ENCODE measurements around the gene DNM1.
A peak's percentile ranks its signal among the peaks of the same experiment; 100 is the strongest.
"Not testable (repeated sequence)": the region's sequence is repeated elsewhere in the genome, so short reads cannot be mapped to it uniquely, and the experiment has no call there.

The DNM1 gene

DNA sequence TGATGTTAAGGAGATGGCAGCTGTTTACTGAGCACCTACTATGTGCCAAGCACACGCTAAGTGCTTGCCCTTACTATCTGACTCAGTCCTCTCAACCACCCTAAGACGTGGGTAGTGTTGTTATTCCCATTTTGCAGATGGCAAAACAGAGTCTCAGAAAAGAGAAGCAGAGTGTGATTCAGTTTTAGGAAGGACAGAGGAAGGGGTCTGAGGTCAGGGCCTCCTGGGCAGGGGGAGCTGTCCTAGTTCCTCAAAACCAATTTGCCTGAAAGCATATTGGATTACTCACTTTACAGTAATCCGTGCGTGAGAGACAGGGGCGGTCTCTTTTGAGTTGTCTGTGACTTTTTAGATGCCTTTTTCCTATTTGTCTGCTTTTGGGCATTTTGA lies 23.2 kb downstream of the DNM1 start:
- DNase-seq: no peak

DNA sequence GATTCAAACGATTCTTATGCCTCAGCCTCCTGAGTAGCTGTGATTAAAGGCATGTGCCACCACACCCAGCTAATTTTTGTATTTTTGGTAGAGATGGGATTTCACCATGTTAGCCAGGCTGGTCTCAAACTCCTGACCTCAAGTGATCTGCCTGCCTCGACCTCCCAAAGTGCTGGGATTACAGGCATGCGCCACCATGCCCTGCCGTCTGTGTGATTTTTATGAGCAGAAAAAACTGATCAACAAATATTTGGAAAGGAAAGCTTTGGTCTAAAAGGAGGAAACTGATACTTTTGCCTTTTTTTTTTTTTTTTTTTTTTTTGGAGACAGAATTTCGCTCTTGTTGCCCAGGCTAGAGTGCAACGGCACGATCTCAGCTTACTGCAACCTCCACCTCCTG lies 27.7 kb downstream of the DNM1 start:
- DNase-seq: not testable (repeated sequence)

DNA sequence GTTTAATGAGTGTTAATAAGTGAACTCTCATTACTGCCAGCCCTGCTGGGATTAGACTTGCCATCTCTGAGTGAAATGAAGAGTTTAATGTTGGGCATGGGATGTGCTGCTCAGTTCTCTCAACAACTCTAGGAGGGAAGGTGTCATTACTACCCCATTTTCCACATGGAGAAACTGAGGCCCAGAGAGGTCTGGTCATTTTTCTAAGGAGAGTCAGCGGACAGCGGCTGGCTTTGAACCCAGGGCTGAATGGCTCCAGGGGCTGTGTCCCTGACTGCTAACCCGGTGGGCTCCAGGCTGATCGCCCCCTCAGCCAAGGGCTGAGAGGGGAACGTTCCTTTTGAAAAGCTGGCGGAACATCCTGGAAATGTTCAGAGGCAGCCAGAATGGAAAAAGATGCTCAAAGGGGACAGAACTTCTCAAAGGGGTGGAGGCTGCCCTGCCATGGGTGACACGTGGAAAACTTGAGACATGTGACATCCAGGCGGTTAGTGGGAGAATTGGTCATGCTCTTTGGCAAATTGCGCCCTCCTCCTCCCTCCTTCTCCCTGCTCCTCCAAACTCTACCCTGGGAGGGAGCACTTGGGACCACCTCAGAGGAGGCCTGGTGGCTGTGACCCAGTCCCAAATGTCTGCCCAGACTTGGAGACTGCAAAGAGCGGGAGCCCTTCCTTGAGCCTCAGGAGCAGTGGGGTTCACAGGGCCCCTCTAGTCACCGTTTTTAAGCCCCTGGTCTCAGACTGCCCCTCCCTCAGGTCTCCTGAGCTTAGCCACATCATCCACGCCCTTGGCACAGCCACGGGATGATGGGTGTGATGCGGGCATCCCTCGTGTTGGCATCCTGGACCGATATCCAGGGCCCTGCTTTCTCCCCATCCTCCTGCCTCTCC lies 28.7 kb downstream of the DNM1 start:
- DNase-seq: no peak

DNA sequence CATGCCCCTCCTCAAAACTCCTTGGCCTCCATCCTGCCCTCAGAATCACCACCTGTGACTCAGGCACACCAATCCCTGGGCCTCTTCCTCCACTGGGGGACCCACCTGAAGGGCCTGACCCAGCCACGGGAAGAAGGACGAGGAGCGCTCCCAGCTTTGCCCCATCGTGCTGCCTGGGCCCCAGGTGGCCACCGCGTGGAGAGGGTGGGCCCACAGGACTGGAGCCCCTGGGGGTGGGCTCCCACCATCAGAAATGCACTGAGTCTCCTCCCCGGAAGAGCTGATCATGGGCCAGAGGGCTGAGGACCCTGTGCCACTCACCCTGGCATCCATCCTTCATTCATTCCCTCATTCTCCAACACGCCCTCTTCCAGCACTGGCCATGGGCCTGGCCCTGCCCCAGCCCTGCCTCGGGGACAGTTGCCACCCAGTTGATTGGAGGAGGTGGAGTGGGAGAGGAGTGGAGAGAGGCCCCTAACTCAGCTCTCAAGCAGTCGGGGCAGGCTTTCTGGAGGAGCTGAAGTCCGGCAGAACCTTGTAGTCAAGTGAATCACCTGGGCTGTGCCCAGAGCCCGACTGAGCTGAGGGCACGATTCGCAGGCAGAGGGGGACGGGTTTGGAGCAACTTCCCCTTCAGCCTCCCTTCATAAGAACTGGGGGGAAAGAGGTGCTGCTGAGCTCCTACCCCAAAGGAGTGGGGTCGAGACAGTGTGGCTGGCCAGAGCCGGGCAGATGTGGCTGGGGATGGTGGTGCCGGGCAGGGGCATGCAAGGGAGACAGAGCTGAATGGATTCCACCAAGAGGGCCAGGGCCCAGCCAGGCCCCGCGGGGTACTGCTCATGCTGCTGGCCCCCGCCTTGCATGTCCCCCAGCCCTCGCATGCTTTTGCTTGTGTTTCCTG lies 29.6 kb downstream of the DNM1 start:
- DNase-seq: no peak

DNA sequence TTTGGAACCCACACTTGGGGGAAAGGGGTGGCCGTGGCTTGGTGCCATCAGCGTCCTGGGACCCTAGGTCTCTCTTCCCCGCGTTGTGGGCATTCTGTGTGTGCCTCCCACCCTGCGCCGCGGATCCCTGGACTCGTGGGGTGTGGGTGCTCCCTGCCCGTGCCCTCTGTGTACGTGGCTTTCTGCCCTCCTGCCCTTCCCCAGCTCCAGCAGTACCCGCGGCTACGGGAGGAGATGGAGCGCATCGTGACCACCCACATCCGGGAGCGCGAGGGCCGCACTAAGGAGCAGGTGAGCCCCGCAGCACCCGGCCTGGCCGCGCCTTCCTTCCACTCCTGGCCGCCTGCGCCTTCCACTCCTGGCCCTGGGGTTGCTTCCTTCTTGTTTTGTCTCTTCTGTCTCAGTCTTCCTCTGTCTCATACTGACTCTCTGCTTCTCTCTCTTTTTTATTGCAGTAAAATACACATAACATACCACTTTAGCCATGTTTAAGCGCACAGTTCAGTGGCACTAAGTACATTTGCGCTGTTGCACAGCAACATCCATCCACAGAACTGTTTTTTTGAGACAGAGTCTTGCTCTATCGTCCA lies 30.7 kb downstream of the DNM1 start:
- DNase-seq: no peak

DNA sequence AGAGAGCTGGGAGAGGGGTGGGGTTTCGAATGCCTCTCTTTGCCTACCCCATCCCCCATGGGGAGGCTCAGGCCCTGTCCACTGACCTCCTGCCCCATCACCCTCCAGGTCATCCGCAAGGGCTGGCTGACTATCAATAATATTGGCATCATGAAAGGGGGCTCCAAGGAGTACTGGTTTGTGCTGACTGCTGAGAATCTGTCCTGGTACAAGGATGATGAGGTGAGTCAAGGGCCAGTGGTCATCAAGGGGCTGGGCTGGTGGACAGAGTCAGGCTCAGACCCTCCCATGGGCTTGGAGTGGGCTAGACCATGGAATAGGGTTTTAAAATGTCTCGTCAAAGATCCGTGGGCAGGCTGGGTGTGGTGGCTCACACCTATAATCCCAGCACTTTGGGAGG lies 38.9 kb downstream of the DNM1 start:
- no peak for DNase-seq

DNA sequence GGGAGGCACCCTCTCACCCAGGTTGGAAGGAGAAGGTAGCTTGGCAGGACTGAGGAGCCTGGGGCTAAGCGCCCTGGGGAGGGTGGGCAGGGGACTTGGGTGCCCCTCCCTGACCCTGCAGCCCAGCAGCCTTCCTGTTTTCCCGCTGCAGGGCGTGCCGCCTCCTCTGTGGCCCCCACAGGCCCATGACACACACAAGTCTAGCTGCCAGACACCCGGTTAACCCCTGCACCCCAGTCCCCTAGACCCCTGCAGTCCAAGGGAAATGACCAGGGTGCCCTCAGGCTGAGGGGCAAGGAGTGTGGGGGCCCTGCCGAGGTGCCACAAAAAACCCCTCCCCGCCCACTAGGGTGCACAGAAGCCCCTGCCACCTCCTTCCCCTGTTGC lies 39.6 kb downstream of the DNM1 start:
- no peak for DNase-seq

DNA sequence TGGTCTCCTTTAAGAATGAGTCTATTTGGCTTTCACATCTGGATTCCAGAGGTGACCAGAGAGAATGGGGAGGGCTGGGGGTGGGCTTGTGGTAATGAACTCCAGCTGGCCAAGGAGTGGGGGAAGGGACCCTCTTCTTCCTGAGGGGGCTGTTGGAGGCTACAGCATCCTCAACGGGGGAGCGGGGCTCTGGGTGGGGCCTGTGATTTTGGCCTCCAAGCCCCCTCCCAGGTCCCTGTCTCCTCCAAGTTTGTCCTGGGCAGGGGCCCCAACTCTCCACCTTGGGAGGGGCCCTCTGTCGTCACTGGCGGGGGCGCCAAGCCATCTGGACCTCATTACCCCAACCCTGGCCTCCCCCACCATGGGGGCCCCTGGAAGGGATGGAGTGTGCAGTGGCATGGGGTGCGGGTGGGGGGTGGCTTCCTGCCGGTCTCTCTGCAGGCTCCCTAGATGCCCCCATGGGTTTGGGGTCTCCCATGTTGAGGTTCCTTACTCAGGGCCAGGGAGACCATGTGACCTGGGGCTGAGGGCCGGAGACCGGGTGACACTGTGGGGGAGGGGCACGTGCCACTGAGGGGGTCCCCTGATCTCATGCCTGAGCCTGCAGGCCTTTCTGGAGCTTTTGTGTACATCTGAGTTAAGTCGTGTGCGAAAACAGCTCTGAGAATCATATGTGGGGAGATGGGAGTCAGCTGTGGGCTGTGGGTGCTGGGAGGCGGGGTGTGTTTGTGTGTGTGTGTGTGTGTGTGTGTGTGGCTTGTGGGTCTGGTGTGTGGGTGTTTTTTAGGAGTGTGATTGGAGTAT lies 40.2 kb downstream of the DNM1 start:
- no peak for DNase-seq

DNA sequence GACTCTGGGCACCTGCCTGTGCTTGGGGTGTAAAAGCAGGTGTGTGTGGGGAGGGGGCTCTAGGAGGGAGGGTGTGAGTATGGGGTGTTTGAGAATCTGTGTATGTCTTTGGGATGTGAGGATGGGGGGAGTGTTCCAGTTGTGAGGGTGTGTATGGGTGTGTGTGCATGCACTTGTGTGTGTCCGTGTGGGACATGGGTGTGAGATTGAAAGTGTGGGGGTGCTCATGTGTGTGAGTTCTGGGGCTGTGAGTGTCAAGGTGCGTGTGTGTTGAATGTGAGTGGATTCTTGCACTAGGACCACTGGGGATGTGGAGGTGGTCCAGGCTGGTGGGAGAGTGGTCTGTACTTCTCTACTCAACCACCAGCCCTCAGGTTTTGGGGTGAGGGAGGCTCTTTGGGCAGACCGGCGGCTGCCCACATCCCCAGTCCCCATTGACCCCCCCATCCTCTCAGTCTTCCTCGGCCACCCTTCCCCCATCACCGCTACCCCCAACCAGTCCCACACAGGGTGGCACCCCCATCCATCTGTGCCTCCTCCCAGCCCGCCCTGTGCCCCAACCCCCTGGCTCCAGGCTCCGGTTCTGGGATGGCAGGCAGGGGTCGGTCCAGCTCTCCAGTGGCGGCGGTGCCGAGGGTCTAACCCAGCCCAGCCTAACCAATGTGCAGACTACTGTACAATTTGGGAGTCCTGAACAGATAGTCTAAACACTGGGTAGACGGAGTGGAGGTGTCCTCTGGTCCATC lies 41.1 kb downstream of the DNM1 start:
- no peak for DNase-seq

DNA sequence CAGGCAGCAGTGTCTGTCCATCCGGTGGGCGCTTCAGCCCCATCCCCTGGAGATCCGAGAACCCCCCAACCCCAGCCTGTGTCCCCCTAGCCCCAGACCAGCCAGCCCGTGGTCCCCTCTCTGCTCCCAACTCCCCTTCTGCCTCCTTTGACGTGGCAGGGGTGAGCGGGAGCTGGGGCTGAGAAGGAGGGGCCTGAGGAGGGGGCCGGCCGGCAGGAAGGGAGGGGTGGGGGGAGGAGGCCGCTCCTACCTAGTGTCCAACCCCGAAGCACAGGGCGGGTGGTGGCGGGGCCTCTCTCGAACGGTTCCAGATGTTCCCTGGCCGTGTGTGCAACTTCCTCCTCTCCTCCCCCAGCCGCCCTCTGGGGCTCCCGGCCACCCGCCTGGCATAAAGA lies 41.7 kb downstream of the DNM1 start:
- peak; percentile 85 for DNase-seq

DNA sequence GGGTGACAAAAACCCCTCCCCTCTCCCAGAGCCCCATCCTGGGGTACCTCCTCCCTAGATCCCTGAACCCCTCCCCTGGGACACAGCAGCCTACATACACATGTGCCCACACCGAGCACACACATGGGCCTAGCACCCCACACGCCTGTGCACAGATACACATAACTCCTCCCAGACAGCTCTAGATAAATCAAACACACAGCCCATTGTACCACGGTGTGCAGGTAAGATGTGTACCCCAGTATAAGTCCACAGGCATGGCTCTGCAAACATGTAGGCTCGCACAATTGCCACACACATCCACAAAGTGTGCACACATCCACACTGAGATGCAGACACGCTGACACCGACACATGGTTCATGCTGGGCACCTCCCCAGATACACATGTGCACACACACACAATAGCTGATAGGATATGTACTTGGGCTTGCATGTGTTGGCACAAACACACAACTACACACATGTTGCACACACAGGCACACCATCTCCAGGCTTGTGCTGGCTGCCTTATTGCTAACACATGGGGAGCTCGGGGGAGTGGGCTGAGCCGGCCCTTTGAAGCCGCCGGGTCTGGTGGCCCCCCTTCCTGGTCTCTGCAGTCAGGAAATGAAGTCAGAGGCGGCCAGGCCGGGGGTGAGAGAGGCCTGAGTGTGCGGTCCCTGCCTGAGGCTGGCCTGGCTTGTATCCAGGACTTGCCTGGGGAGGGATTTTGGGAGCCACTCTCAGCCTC lies 42.4 kb downstream of the DNM1 start:
- DNase-seq: peak; percentile 56

DNA sequence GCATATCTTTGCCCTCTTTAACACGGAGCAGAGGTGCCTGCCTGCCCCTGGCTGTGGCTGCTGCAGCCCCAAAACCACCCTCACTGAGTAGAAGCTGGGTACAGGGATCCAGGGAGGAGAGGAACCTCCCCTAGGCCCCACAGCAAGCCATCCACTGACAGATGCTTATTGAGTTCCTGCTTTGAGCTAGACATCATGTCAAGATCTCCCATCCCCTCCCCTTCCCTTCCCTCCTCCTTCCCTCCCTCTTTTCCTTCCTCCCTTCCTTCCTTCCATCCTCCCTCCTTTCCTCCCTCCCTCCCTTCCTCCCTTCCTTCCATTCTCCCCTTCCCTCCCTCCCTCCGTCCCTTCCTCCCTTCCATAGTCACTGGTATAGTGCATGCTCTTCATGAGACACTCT lies 43.3 kb downstream of the DNM1 start:
- DNase-seq: peak; percentile 33

DNA sequence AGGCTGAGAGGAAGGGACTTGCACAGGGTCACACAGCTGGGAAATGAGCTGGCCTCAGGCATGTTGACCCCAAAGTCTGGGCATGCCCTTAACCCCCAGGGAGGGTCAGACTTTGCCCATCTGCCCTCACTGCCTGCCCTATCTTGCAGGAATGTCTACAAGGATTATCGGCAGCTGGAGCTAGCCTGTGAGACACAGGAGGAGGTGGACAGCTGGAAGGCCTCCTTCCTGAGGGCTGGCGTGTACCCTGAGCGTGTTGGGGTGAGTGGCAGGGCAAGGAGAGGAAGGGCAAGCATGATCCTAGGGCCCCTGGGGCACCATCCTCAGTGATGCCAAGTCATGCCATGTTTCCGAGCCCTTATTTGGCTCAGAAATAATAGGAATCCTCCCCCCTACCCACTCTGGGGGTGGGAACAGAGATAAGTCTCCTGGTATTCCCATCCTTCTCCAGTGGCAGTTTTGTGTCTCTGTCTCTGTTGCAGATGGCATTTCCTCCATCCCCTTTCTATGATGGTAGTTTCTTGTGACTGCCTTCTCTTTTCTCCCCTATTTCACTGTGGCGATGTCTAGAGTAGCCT lies 44.1 kb downstream of the DNM1 start:
- no peak for DNase-seq

DNA sequence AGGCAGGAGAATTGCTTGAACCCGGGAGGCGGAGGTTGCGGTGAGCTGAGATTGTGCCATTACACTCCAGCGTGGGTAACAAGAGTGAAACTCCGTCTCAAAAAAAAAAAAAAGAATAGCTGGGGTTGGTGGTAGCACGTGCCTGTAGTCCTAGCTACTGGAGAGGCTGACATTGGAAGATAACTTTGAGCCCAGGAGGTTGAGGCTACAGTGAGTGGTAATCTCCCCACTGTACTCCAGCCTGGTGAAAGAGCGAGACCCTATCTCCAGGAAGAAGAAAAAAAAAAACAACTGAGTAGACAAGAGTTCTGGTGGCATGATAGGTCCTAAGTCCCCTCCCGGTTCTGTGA lies 46.4 kb downstream of the DNM1 start:
- DNase-seq: peak; percentile 86

DNA sequence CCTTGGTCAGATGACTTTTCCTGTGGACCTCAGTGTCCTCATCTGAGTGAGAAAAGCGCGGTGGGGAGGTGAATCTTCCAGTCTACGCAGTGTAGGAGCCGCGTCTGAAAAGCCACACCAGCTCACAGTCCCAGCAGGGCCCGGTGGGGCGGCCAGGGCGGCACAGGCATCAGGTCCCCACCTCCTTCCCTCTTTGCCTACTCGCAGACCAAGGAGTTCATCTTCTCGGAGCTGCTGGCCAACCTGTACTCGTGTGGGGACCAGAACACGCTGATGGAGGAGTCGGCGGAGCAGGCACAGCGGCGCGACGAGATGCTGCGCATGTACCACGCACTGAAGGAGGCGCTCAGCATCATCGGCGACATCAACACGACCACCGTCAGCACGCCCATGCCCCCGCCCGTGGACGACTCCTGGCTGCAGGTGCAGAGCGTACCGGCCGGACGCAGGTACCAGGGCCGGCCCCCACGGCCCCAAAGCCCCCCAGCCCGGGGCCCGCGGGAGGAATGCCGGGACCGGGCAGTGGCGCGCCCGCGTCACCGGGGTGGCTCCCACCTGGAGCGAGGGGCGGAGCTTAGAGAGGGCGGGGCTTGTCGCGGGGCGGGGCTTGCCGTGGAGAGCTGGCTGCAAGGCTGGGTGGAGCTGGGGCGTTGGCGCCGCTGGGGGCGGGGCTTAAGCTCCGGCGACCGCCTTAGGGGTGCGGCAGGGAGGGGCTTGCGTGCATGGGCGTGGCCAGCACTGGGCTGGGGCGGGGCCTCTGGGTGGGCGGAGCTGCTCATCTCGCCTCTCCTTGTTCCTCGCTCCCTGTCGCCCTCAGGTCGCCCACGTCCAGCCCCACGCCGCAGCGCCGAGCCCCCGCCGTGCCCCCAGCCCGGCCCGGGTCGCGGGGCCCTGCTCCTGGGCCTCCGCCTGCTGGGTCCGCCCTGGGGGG lies 47.0 kb downstream of the DNM1 start:
- DNase-seq: peak; percentile 93

DNA sequence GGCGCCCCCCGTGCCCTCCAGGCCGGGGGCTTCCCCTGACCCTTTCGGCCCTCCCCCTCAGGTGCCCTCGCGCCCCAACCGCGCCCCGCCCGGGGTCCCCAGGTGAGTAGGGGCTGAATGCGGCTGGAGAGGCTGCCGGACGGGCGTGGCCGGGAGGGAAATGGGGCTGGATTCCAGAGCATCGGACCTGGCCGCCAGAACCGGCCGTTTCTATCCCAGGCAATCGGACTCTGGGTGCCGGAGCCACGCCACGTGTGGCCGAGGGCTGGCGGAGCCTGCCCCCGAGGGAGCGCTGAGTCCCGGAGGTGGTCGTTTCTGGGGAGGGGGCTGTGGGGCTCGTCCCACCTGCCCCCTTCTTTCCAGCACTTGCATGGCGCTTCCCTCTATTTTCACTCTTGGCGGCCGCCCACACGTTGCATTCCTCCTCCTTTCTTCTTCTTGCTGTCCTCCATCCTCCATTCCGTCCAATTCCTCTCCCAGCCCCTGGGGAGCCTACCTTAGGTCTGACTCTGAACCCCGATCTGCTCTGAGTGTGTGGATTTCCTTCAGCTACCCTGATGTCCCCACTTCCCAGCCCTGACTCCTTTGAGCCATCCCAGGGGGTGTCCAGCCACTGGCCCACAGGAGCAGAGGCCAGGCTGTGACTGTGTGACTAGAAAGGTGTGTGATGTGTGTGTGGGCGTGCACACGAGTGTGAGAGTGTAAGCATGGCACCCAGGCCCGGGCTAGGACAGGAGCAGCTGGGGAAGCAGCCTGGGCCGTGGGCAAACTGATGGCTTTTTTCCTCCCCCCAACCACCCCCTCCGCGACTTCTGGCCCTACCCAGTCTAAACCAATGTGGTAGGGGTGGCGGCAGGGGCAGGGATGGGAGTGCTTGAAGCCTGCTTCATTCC lies 47.9 kb downstream of the DNM1 start:
- no peak for DNase-seq

DNA sequence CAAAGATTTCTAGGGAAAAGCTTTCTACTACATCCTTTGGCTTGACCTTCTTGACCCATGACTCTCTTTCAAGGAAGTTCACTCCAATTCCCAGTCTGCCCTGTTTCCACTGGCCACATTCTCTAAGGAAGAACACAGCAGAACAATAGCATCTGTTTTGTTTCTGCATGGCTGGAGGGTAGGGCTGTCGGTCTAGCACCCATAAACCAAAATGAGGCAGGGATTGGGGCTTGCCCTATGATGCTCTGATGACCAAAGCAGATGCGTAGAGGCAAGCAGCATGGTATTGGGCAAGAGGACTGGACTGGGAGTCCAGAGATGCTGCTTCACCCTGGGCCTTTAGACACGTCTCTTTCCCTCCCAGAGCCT lies 48.5 kb downstream of the DNM1 start:
- DNase-seq: no peak

DNA sequence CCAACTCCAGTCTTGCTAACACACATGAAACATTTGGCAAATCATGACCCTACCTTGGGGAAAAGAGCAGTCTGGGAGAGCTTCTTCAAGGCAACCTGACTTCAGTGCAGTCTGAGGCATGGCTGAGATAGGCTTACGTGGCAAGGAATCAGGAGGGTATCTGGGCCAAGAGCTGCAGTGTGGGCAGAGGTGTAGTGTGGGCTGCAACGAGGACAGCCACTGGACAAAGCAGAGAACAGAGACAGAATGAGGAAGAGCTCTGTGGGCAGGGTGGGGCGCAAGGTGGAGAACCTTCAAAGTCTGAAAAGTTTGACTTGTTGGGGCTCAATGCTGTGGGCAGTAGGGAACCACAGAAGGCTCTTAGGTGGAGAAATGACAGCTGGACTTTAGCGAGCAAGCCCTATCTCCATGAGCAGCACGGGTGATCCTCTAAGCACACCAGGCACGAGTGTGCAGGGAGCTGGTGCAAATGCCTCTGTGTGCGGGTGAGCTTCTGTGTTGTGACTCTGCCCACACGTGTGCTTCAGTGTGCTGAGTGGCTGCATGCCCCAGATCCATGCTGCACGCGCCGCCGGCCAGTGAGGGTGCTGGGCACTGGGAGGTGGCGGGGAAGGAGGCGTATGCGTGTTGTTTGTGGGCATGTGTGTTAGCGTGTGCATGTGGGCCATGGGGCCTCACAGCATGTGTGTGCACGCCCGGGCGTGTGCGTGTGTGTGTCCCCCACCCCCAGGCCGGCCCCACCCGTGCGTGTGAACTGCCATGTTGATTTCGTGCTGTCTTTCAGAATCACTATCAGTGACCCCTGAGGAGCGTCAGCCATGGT lies 49.3 kb downstream of the DNM1 start:
- no peak for DNase-seq

Measured in hematopoietic multipotent progenitor cell treated with erythropoietin and hydrocortisone succinate and interleukin-3 and kit ligand, for 6 days (in vitro differentiated cells).